B cell (primary cell): Measurements from ENCODE around the gene GADD45G. TPM values are rescaled to one million over a fixed set of nuclear protein-coding genes. Genes with fewer than 3 reads are reported as not detected.

Source experiments
- ATAC-seq: fragments of 200-7000 bp; cut with Tn5 transposase; one replicate; pipeline ENCODE4 v1.10.0; 2021; ENCODE audit warnings: low read depth, mild to moderate bottlenecking, moderate number of reproducible peaks, moderate library complexity
- CTCF ChIA-PET: fragments of 350-600 bp; sonication (Branson Sonifier 250); formaldehyde crosslinking; loops from one replicate; lab custom pipeline; 2021; ENCODE audit warnings: antibody characterized with exemption, inconsistent platforms; lab: Charles Lee
- POLR2A ChIA-PET: fragments of 350-600 bp; sonication (Branson Sonifier 250); formaldehyde crosslinking; loops from one replicate; lab custom pipeline; 2021; ENCODE audit warnings: antibody characterized with exemption; lab: Charles Lee
- DNase-seq: peaks from one replicate; pipeline ENCODE4 v3.0.0; 2013
- H2AFZ ChIP-seq: 2 replicates; pipeline ENCODE4 v1.6.1; 2012; ENCODE audit warnings: mild to moderate bottlenecking, low read depth, low read length; ENCODE audit not compliant: insufficient read depth, poor library complexity, severe bottlenecking
- H3K27ac ChIP-seq, 2 donors: 1 replicate in 1 of 2; 2 replicates in 1 of 2; pipeline ENCODE4 v1.5.1; 2012 to 2013; ENCODE audit warnings: low read length in 2 of 2, mild to moderate bottlenecking in 2 of 2, moderate library complexity in 1 of 2
- H3K27me3 ChIP-seq, 4 experiments: fragments of 200-600 bp in 1 of 4; sonication (generic) in 1 of 4; replicated peaks in 1 of 4; 1 replicate in 2 of 4; 2 replicates in 2 of 4; pipeline versions ENCODE4 v1.6.1 to v1.7.0; 2013 to 2016; ENCODE audit warnings: low read length in 3 of 4, mild to moderate bottlenecking in 2 of 4, mixed read lengths in 1 of 4, moderate library complexity in 1 of 4; ENCODE audit not compliant: insufficient read depth in 4 of 4, control insufficient read depth in 3 of 4; ENCODE audit errors: control extremely low read depth in 1 of 4
- H3K36me3 ChIP-seq, 2 experiments: replicated peaks in 1 of 2; 1 replicate in 1 of 2; 2 replicates in 1 of 2; pipeline versions ENCODE4 v1.6.1 to v1.7.1; 2013; ENCODE audit warnings: low read length in 1 of 2; ENCODE audit not compliant: insufficient read depth in 2 of 2, control insufficient read depth in 1 of 2; ENCODE audit errors: control extremely low read depth in 1 of 2, extremely low read depth in 1 of 2
- H3K4me1 ChIP-seq, 2 donors: fragments of 200-600 bp in 1 of 2; sonication (generic) in 1 of 2; 1 replicate in 1 of 2; 2 replicates in 1 of 2; pipeline versions ENCODE4 v1.5.1 to v1.6.1; 2013 to 2017; ENCODE audit warnings: low read length in 2 of 2; ENCODE audit not compliant: control insufficient read depth in 2 of 2, insufficient read depth in 2 of 2
- H3K4me2 ChIP-seq: replicated peaks from 2 replicates; pipeline ENCODE3; 2012; ENCODE audit warnings: mild to moderate bottlenecking, low read depth, low read length; ENCODE audit not compliant: poor library complexity, severe bottlenecking
- H3K4me3 ChIP-seq, 5 experiments: fragments of 200-600 bp in 1 of 5; sonication (generic) in 1 of 5; 1 replicate in 3 of 5; 2 replicates in 2 of 5; pipeline versions ENCODE4 v1.5.1 to v1.7.0; 2011 to 2016; ENCODE audit warnings: low read length in 4 of 5, mild to moderate bottlenecking in 4 of 5, low read depth in 2 of 5, control low read depth in 1 of 5, moderate library complexity in 1 of 5; ENCODE audit not compliant: insufficient read depth in 1 of 5; ENCODE audit errors: control extremely low read depth in 1 of 5, extremely low read depth in 1 of 5
- H3K79me2 ChIP-seq: fragments of 200-600 bp; sonication (generic); one replicate; pipeline ENCODE4 v1.6.0; 2016; ENCODE audit warnings: low read length; ENCODE audit not compliant: control insufficient read depth, insufficient read depth
- H3K9ac ChIP-seq: fragments of 200-600 bp; sonication (generic); 2 replicates; pipeline ENCODE4 v1.6.1; 2017; ENCODE audit warnings: mild to moderate bottlenecking, low read length, moderate library complexity
- H3K9me3 ChIP-seq, 3 donors: one replicate each; pipeline versions ENCODE4 v1.6.1 to v1.7.1; 2013; ENCODE audit warnings: low read length in 2 of 3; ENCODE audit not compliant: control insufficient read depth in 2 of 3, insufficient read depth in 1 of 3; ENCODE audit errors: control extremely low read depth in 1 of 3
- H4K20me1 ChIP-seq: 2 replicates; pipeline ENCODE4 v1.6.0; 2012; ENCODE audit warnings: mild to moderate bottlenecking, low read length; ENCODE audit not compliant: insufficient read depth, control insufficient read depth, poor library complexity, severe bottlenecking
- H3K27ac Mint-ChIP-seq: one replicate; pipeline ENCODE4 v1.8.0; 2021; ENCODE audit warnings: mixed read lengths
- H3K27me3 Mint-ChIP-seq: one replicate; pipeline ENCODE4 v1.8.0; 2021; ENCODE audit warnings: mixed read lengths
- H3K4me1 Mint-ChIP-seq: one replicate; pipeline ENCODE4 v1.8.0; 2021; ENCODE audit warnings: mixed read lengths
- H3K4me3 Mint-ChIP-seq: one replicate; pipeline ENCODE4 v1.8.0; 2021; ENCODE audit warnings: mixed read lengths
- H3K9me3 Mint-ChIP-seq: one replicate; pipeline ENCODE4 v1.8.0; 2022; ENCODE audit warnings: mixed read lengths; ENCODE audit not compliant: insufficient read depth
- EZH2 ChIP-seq: IDR thresholded peaks from 2 replicates; pipeline ENCODE4 v1.6.1; 2012; ENCODE audit warnings: borderline replicate concordance, low read depth, mild to moderate bottlenecking, moderate library complexity, low read length; ENCODE audit not compliant: insufficient read depth, poor library complexity, severe bottlenecking
- WGBS: methylation state at CpG from one replicate; pipeline ENCODE4 v1.1.5; 2013; ENCODE audit warnings: missing lambda C conversion rate; ENCODE audit not compliant: insufficient coverage; 5-methylcytosine and 5-hydroxymethylcytosine counted together
- intact Hi-C: fragments of 100-400 bp; cut with micrococcal nuclease; formaldehyde crosslinking; loops from one replicate; pipeline ENCODE4 v1.10.0; 2022
- polyA plus RNA-seq: library from polyadenylated mRNA; depleted of rRNA; stranded (reverse); fragments of >200 nt; gene quantifications from 2 replicates; pipeline ENCODE4 v1.2.3, GENCODE V29; 2012
- total RNA-seq, 2 donors: library from RNA; stranded (reverse); fragments of 120-200 nt in 1 of 2; gene quantifications; 1 replicate in 1 of 2; 2 replicates in 1 of 2; pipeline versions ENCODE4 v1.2.3 to v1.2.4, GENCODE V29; 2013 to 2022
- TF ChIP-seq, protein P1 (sequence below): fragments of 200-600 bp; IDR thresholded peaks from one replicate; pipeline ENCODE4 v1.8.0; 2022; ENCODE audit warnings: antibody characterized with exemption, mild to moderate bottlenecking

The GADD45G gene
- total and polyA plus RNA-seq, 2 donors (not counting 1 experiment from before 2014, with no cell fraction given), result 4.3 to 5.9 TPM

DNA sequence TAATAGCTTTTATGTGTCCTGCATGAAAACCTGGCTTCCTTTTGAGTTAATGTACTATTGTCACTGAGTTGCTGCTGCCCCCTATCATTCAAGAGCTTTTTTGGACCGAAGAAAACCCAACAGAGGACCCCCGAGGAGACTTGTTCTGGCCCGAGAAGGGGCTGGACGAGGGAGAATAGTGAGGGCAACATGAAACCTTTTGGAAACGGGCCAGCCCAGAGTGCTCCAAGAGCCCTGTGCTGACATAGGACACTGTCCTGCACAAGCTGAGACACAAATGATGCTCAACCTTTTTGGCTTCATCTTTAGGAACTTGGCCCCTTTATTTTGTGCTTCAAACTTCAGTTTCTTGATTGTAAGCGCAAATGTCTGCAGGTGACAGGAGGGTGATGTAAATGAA is 4.0 kb upstream of the GADD45G start:
- H3K27ac Mint-ChIP-seq, result no peak overlapping the region
- Histone ChIP-seq H3K79me2 (no peaks in the 10 kb centered on the region), H4K20me1 (no peaks in the 10 kb centered on the region), H3K9ac (no peak overlapping the region), H3K27ac (no peak overlapping the region), H3K4me3 (no peak overlapping the region), H3K9me3 (no peaks in the 10 kb centered on the region), H3K4me2 (no peak overlapping the region), H3K36me3 (no peaks in the 10 kb centered on the region), H2AFZ (no peak overlapping the region), H3K4me1 (peaks cover 21 to 32% of the 10 kb centered on the region in 2 donors), H3K27me3 (peaks cover 0 to 27% (median 12%) of the 10 kb centered on the region in 4 experiments)
- H3K4me1 Mint-ChIP-seq, result peaks cover 22% of the 10 kb centered on the region
- ChIA-PET CTCF (interaction anchor here (0.7 to 14.3 kb wide), 18 partner anchors 9 to 1155 kb away, joined by 3 to 406 read pairs (median 5); no protein-coding TSS in a partner anchor), POLR2A (no interaction called here)
- WGBS, result 94% methylated on average over 5 of the region's 6 CpGs
- peaks cover 6% of the 10 kb centered on the region for H3K27me3 Mint-ChIP-seq
- TF ChIP-seq, protein P1, sequence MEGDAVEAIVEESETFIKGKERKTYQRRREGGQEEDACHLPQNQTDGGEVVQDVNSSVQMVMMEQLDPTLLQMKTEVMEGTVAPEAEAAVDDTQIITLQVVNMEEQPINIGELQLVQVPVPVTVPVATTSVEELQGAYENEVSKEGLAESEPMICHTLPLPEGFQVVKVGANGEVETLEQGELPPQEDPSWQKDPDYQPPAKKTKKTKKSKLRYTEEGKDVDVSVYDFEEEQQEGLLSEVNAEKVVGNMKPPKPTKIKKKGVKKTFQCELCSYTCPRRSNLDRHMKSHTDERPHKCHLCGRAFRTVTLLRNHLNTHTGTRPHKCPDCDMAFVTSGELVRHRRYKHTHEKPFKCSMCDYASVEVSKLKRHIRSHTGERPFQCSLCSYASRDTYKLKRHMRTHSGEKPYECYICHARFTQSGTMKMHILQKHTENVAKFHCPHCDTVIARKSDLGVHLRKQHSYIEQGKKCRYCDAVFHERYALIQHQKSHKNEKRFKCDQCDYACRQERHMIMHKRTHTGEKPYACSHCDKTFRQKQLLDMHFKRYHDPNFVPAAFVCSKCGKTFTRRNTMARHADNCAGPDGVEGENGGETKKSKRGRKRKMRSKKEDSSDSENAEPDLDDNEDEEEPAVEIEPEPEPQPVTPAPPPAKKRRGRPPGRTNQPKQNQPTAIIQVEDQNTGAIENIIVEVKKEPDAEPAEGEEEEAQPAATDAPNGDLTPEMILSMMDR, result no peak
- TF ChIP-seq EZH2, result no peak
- no peak overlapping the region for H3K4me3 Mint-ChIP-seq
- intact Hi-C loops, result loop anchor here (5.0 to 10.0 kb wide), 3 partner anchors 214 to 1271 kb away; no protein-coding TSS in a partner anchor
- ATAC-seq (no peak), DNase-seq (no peak)
- no peaks in the 10 kb centered on the region for H3K9me3 Mint-ChIP-seq

DNA sequence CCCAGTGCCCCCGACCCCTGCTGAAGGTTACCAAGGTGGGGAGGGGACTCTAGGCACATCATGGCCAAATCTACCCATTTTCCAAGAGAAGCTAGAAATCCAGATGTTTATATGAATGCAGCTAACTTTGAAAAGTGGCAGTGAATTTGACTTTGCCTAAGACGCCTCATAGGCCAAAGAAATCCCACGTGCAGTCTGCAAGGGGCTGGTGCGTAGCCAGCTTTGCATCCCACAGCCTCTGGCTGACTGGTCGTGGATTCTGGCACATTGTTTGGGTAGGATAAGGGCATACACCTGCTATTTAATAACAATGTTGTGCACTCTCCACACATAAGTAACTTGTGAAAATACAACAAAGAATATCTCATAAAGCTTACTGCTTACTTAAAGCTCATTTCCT is 3.5 kb upstream of the GADD45G start:
- H3K27ac Mint-ChIP-seq, result no peak overlapping the region

More for the DNA sequence above, 3.5 kb upstream of the GADD45G start:
- intact Hi-C loops, result loop anchor here (5.0 to 10.0 kb wide), 3 partner anchors 213 to 1271 kb away; no protein-coding TSS in a partner anchor
- Histone ChIP-seq H3K27me3 (peaks cover 0 to 32% (median 12%) of the 10 kb centered on the region in 4 experiments), H3K27ac (no peak overlapping the region), H2AFZ (no peak overlapping the region), H3K4me1 (peaks cover 21 to 36% of the 10 kb centered on the region in 2 donors), H3K4me2 (no peak overlapping the region), H3K9me3 (no peaks in the 10 kb centered on the region), H3K79me2 (no peaks in the 10 kb centered on the region), H3K36me3 (no peaks in the 10 kb centered on the region), H4K20me1 (no peaks in the 10 kb centered on the region), H3K9ac (no peak overlapping the region), H3K4me3 (no peak overlapping the region)
- H3K9me3 Mint-ChIP-seq, result no peaks in the 10 kb centered on the region
- ATAC-seq (no peak), DNase-seq (no peak)
- WGBS, result 97% methylated on average over 3 of the region's 5 CpGs
- CTCF ChIA-PET, result interaction anchor here (0.7 to 14.3 kb wide), 19 partner anchors 8 to 1154 kb away, joined by 3 to 406 read pairs (median 5); no protein-coding TSS in a partner anchor
- POLR2A ChIA-PET, result no interaction called here
- H3K27me3 Mint-ChIP-seq, result peaks cover 7% of the 10 kb centered on the region
- no peak overlapping the region for H3K4me3 Mint-ChIP-seq
- peaks cover 27% of the 10 kb centered on the region for H3K4me1 Mint-ChIP-seq
- TF ChIP-seq EZH2, result no peak
- TF ChIP-seq, protein P1, result no peak
